ENCODE data around the gene ADORA1.

DNA sequence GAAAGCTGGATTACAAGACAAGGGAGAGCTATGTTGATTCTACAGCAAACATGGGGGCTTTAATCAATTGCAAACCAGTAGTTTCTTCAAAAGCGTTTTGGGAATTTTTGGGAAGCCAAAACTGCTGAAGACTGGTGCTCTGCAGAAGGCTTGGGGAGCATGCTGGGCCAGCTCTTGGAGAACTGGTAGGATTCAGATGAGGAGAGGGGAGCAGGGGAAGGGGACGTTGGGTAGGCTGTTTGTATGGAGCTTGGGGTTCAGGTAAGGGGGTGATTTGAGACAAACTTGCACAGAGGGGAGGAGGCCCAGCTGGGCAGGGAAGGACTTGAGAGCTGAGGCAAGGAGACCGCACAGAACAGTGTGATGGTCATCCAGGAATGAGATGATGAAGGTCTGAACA is 39.1 kb upstream of the ADORA1 start:
- TF ChIP-seq CTCF (IDR thresholded peaks at IDR 0.05) (no peak), POLR2A (IDR thresholded peaks at IDR 0.05) (no peak)

All from esophagus squamous epithelium (tissue), 4 donors.